ENCODE measurements around the gene CCDC3. TPM values are rescaled to one million over a fixed set of nuclear protein-coding genes. Genes with fewer than 3 reads are reported as not detected.

CCDC3 gene
- total and polyA plus RNA-seq, 2 of the 8 experiments (the other 6 are each of a cell fraction or from before 2014, with no cell fraction given), result 3.4 to 3.7 TPM

GRCh38 chr10:12872577-12872976 lies 128.9 kb downstream of the CCDC3 start:
- Histone ChIP-seq H4K8ac (ENCODE audit: extremely low read depth, insufficient read depth, low read length) (no peak overlapping the region), H2AFZ (ENCODE audit: low read length) (no peak overlapping the region), H4K91ac (replicated peaks; ENCODE audit: insufficient read length, low read length) (no peak overlapping the region), H3K79me2 (ENCODE audit: control insufficient read depth in 1 of 2, insufficient read depth in 2 of 2, low read length in 2 of 2) (no peaks in the 10 kb centered on the region), H2BK15ac (ENCODE audit: low read length) (no peak overlapping the region), H2BK12ac (ENCODE audit: low read depth, low read length) (no peak overlapping the region), H2BK120ac (replicated peaks; ENCODE audit: low read depth, low read length) (no peak overlapping the region), H3K9ac (replicated peaks in 1 of 4; ENCODE audit: extremely low read depth in 1 of 4, low read depth in 3 of 4, low read length in 3 of 4) (no peak overlapping the region), H3K4me1 (replicated peaks in 1 of 4; ENCODE audit: control insufficient read depth in 3 of 4, insufficient read depth in 4 of 4, low read length in 3 of 4) (no peaks in the 10 kb centered on the region), H3K56ac (replicated peaks; ENCODE audit: insufficient read length, low read depth, low read length) (no peak overlapping the region), H3K18ac (ENCODE audit: extremely low read depth, low read length) (no peak overlapping the region), H3K27ac (ENCODE audit: low read depth, low read length) (no peak overlapping the region), H3K4me2 (ENCODE audit: insufficient read depth in 1 of 2, low read depth in 2 of 2, low read length in 2 of 2) (no peak overlapping the region), H4K20me1 (replicated peaks in 1 of 2; ENCODE audit: control insufficient read depth in 1 of 2, insufficient read depth in 2 of 2, low read length in 2 of 2) (no peaks in the 10 kb centered on the region), H3K27me3 (replicated peaks in 1 of 4; ENCODE audit: control insufficient read depth in 3 of 4, extremely low read depth in 1 of 4, insufficient read depth in 3 of 4, low read length in 3 of 4) (no peaks in the 10 kb centered on the region), H2BK5ac (ENCODE audit: low read depth, low read length) (no peak overlapping the region), H3K14ac (ENCODE audit: insufficient read length) (no peak overlapping the region), H3K36me3 (ENCODE audit: control insufficient read depth in 2 of 4, insufficient read depth in 4 of 4, low read length in 3 of 4) (no peaks in the 10 kb centered on the region), H4K5ac (ENCODE audit: insufficient read length, low read depth, low read length) (no peak overlapping the region), H2BK20ac (ENCODE audit: low read length) (no peak overlapping the region), H3K79me1 (ENCODE audit: low read depth, low read length) (no peaks in the 10 kb centered on the region), H2AK5ac (ENCODE audit: low read depth, low read length) (no peak overlapping the region), H3K9me3 (ENCODE audit: insufficient read depth in 2 of 2, low read depth in 1 of 2, low read length in 1 of 2) (no peaks in the 10 kb centered on the region), H3K4me3 (ENCODE audit: extremely low read depth in 1 of 4, insufficient read depth in 2 of 4, low read depth in 3 of 4, low read length in 4 of 4) (no peak overlapping the region), H3K23ac (ENCODE audit: insufficient read length) (no peak overlapping the region), H3K4ac (replicated peaks; ENCODE audit: insufficient read length, low read depth, low read length) (no peak overlapping the region), H3K23me2 (ENCODE audit: low read depth, low read length) (no peaks in the 10 kb centered on the region)
- 89% methylated on average over 9 of the region's 9 CpGs; no CpG with 5 or more reads in 1 of the 2 experiments for WGBS, 2 experiments (ENCODE audit: extremely low coverage in 1 of 2, insufficient coverage in 1 of 2, insufficient read length in 1 of 2, insufficient replicate concordance in 2 of 2, low coverage in 1 of 2, low lambda C conversion rate in 2 of 2, missing lambda C conversion rate in 1 of 2)
- POLR2A ChIA-PET (ENCODE audit: partially characterized antibody), result no interaction called here
- DNase-seq (ENCODE audit: low read depth in 1 of 2, low spot score in 2 of 2), result no peak
- CTCF ChIA-PET (ENCODE audit: partially characterized antibody), result interaction anchor here (1.1 to 1.5 kb wide), 3 partner anchors 14 to 34 kb away, joined by 3 read pairs; no protein-coding TSS in a partner anchor
- no peak for TF ChIP-seq ASH2L (IDR thresholded peaks at IDR 0.05; ENCODE audit: low read length)
- no peak for FAIRE-seq

Data from H1 (cell line).